ENCODE data around the gene PUS1.

PUS1 gene

GRCh38 chr12:131989021-131989420, 59.9 kb downstream of the PUS1 start:
- H3K27ac ChIP-seq, result no peak overlapping the region
- no peak for TF ChIP-seq CTCF (conservative IDR thresholded peaks at IDR 0.05)

DNA sequence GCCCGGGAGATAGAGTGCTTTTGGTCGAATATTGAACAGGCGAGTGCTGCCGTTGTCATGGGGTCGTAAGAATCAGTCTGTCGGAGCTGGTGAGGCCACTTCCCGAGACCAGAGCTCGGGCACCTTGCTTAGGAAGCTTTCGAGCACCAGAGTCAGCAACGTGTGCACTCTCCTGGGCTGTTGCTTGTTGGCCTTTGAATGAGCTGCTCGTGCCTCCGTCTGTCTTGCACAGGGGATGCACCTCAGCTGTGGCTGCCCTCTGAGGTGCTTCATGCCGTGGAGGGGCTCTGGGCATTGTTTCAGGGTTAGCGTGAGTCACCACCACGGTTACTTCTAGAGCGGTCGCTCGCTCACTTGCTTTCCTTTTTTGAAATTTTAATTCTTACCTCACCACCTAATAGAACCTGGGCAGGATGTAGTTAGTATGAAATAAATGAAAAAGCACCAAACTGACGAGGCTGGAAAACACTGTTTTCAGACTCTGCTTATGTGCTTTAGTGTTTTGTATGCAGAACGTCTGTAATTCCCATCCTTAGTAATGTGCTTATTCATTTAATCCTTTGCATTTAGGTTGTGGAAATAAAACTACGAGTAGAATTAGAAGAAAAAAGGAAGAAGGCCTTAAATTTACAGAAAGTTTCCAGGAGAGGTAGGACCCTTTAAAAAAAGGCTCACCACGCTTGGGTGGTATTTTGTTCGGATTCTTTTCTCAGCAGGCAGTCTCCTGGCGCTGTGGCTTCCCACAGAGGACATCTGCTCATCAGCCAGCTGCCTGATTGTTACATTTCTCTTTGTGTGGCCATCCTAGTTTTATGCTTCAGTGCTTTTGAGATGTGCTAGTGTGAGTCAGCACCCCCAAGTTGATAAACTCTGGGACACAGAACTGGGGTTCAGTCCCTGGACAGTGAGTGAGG, 61.2 kb downstream of the PUS1 start:
- no peak overlapping the region for H3K27ac ChIP-seq
- no peak for TF ChIP-seq CTCF (conservative IDR thresholded peaks at IDR 0.05)

DNA sequence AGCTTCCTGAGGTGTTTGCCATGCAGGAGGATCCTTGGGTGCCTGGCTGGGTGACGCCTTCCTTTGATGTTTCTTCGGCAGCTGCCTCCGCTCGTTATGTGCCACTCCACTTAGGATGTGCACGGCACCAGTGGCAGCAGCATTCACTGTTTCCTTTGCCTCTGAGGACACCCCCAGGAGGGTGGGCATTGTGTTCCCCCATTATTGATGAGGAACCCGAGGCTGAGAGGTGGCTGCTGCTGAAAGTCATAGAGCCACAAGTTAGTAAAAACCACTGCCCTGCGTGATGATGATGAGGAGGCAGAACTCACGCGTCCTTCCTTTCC, 61.9 kb downstream of the PUS1 start:
- no peak overlapping the region for H3K27ac ChIP-seq
- no peak for TF ChIP-seq CTCF (conservative IDR thresholded peaks at IDR 0.05)

GRCh38 chr12:131991816-131992430, 62.8 kb downstream of the PUS1 start:
- H3K27ac ChIP-seq, result no peak overlapping the region
- TF ChIP-seq CTCF (conservative IDR thresholded peaks at IDR 0.05), result no peak

DNA sequence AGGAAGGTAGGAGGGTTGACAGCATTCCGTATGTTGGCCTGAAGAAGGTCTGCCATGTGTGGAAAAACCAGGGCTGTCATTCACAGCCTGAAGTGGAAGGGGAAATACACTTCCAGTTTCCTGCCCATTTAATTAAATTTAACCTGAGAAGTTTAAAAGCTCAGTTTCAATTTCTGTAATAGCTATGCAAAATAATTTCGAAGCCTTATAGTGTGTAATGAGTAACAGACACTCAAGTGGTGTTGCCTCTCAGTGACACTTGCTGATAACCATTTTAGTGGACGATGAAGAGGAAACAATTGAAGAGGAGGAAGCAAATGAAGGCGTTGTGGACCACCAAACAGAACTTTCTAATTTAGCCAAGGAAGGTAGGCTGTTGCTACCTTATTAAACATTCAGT, 65.5 kb downstream of the PUS1 start:
- H3K27ac ChIP-seq, result no peak overlapping the region
- TF ChIP-seq CTCF (conservative IDR thresholded peaks at IDR 0.05), result no peak
